SK-MEL-5 (cell line): ENCODE measurements around the gene POP7. TPM values are rescaled to one million over a fixed set of nuclear protein-coding genes. Genes with fewer than 3 reads are reported as not detected.
A peak's percentile ranks its signal among the peaks of the same experiment; 100 is the strongest.
"Not testable (repeated sequence)": the region's sequence is repeated elsewhere in the genome, so short reads cannot be mapped to it uniquely, and the experiment has no call there.

ENCODE experiments used
- DNase-seq: peaks from one replicate; pipeline ENCODE4 v3.0.0-alpha.2; 2016; ENCODE audit warnings: low read depth, low spot score
- in situ Hi-C: cut with HindIII; loops from 2 replicates; pipeline ENCODE4 v1.10.0; 2016; ENCODE audit warnings: low sequenced_read_pairs, high pct_unique_total_duplicates, low pct_unique_long_range_greater_than_20kb
- total RNA-seq: library from RNA; depleted of rRNA; stranded (reverse); fragments of >200 nt; shearing (Covaris generic); gene quantifications from 2 replicates; pipeline ENCODE4 v1.2.3, GENCODE V29; 2014

Gene POP7
- total RNA-seq, 1 experiment from 2014 or later: 79.2 TPM

- in situ Hi-C loops: no loop called here
- no peak for DNase-seq
These were observed 8.8 kb downstream of the POP7 start for GRCh38 chr7:100714725-100715124.

- in situ Hi-C loops, DNase-seq: not testable (repeated sequence)
These were observed 11.2 kb downstream of the POP7 start for GRCh38 chr7:100717073-100717472.

DNA sequence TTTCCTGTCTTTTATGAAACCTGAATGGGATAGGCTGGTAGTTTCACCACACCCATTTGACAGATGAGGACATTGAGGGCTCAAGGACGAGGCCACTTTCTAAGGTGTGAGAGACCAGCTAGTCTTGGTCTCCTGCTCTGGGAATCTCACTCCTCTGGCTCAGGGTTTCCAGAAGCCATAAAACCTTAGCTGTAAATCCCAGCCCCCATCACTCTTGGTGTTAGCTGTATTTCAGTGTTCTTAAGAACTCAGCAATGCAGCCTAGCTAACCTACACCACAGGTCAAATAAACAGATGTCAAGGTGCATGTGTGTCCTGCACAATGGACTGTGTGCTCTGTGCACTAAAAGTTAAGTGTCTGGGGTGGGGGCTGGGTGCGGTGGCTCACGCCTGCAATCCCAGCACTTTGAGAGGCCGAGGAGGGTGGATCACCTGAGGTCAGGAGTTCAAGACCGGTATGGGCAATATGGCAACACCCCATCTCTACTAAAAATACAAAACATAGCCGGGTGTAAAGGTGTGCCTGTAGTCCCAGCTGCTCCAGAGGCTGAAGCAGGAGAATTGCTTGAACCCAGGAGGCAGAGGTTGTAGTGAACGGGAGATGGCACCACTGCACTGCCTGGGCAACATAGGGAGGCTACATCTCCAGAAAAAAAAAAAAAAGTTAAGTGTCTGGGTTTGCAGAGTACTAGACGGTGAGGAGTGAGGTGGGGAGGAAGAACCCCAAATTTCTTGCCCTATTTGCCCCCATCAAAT is 13.8 kb downstream of the POP7 start:
- peak; percentile 48 for DNase-seq
- in situ Hi-C loops: no loop called here

GRCh38 chr7:100720279-100720670 is 14.4 kb downstream of the POP7 start, which contains the start of gene EPO:
EPO (plus strand) TSS chr7:100720468; CDS start chr7:100720981, 513 bp downstream.
- in situ Hi-C loops: no loop called here
- no peak for DNase-seq

- DNase-seq: no peak
- in situ Hi-C loops: no loop called here
These were observed 15.0 kb downstream of the POP7 start for GRCh38 chr7:100720671-100721504.

- no peak for DNase-seq
- in situ Hi-C loops: no loop called here
These were observed 15.5 kb downstream of the POP7 start for GRCh38 chr7:100721505-100721812.

GRCh38 chr7:100722480-100723212 is 16.7 kb downstream of the POP7 start:
- in situ Hi-C loops: no loop called here
- no peak for DNase-seq

DNA sequence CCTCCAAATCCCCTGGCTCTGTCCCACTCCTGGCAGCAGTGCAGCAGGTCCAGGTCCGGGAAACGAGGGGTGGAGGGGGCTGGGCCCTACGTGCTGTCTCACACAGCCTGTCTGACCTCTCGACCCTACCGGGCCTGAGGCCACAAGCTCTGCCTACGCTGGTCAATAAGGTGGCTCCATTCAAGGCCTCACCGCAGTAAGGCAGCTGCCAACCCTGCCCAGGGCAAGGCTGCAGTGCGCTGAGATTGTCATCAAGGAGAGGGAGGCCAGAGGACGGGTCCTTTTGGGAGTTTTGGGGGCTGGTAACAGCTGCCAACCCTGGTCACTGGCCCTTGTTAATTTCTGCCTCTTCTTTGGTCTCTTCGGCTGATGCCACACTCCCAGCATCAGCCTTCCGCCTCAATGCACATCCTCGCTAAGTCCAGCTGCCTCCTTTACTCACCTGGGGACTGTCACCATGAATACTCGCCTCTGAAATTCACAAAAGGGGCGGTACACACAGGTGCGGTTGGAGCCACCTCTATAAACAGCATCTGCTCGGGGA is 17.9 kb downstream of the POP7 start:
- in situ Hi-C loops: no loop called here
- no peak for DNase-seq

DNA sequence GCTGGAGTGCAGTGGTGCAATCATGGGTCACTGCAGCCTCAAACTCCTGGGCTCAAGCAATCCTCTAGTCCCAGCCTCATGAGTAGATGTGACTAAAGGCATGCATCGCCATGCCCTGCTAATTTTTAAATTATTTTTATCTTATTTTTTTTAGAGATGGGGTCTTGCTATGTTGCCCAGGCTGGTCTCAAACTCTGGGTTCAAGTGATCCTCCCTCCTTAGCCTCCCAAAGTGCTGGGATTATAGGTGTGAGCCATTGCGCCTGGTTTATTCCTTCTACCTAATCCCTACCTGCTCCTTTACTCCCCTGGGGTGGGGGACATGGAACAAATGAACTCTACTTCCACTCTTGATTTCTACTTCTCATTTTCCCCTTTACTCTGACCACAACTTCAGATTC is 18.4 kb downstream of the POP7 start:
- in situ Hi-C loops: not testable (repeated sequence)

GRCh38 chr7:100726996-100727761 is 21.3 kb downstream of the POP7 start:
- in situ Hi-C loops: no loop called here
- DNase-seq: no peak

More for the DNA sequence above, 18.4 kb downstream of the POP7 start:
- not testable (repeated sequence) for DNase-seq

- DNase-seq: no peak
- in situ Hi-C loops: no loop called here
These were observed 22.3 kb downstream of the POP7 start for GRCh38 chr7:100728196-100728595.

- DNase-seq: no peak
- in situ Hi-C loops: no loop called here
These were observed 24.3 kb downstream of the POP7 start for GRCh38 chr7:100730136-100730800.

DNA sequence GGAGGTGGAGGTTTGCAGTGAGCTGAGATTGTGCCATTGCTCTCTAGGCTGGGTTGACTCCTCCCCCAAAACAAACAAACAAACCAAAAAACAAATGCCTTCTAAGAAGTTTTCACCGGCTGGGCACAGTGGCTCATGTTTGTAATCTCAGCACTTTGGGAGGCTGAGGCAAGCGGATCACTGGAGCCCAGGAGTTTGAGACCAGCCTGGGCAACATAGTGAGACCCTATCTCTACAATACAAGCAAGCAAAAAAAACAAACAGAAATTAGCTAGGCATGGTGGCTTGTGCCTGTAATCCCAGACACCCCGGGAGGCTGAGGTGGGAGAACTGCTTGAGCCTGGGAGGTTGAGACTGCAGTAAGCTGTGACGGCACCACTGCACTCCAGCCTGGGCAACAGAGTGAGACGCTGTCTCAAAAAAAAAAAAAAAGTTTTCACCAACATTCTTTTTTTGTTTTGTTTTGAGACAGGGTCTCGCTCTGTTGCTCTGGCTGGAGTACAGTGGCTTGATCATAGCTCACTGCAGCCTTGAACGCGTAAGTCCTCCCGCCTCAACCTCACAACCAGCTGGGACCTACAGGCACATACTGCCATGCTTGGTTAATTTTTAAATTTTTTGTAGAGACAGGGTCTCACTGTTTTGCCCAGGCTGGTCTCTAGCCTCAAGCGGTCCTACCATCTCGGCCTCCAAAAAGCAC is 26.2 kb downstream of the POP7 start:
- in situ Hi-C loops: no loop called here
- no peak for DNase-seq

DNA sequence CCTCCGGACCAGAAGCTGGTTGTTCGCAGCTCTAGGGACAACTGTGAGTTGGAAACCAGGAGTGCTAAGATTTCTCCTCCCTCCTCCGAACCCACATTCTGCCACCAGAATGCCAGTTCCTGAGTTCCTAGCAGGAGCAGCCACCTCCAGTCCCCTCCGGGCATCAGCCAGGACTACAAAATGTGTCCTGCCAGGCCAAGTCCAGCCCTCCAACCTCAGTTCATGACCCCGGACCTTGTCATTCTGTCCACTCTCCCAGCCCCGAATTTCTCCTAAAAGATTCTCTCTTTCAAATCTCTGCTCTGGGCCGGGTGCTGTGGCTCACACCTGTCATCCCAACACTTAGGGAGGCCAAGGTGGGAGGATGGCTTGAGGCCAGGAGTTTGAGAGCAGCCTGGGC is 29.8 kb downstream of the POP7 start:
- in situ Hi-C loops: no loop called here
- DNase-seq: no peak

- no peak for DNase-seq
- in situ Hi-C loops: no loop called here
These were observed 30.8 kb downstream of the POP7 start for GRCh38 chr7:100736671-100737070.

GRCh38 chr7:100739934-100740333 is 34.0 kb downstream of the POP7 start:
- DNase-seq: no peak
- in situ Hi-C loops: no loop called here
